Measurements from ENCODE around the gene NOD1.

GRCh38 chr7:30450983-30451497, 27.5 kb downstream of the NOD1 start:
- TF ChIP-seq CTCF (IDR thresholded peaks at IDR 0.05) (no peak), REST (IDR thresholded peaks at IDR 0.05; ENCODE audit: insufficient read depth in 1 of 2, low read depth in 2 of 2, low read length in 1 of 2) (no peak), POLR2AphosphoS5 (IDR thresholded peaks at IDR 0.05; ENCODE audit: low read depth, low read length) (no peak)
